Right lobe of liver (tissue), 6 donors: ENCODE measurements around the gene AOAH. TPM values are rescaled to one million over a fixed set of nuclear protein-coding genes. Genes with fewer than 3 reads are reported as not detected.

Source experiments
- ATAC-seq, 4 donors: fragments of 200-7000 bp; cut with Tn5 transposase; one replicate each; pipeline ENCODE4 v1.9.1; 2020; ENCODE audit warnings: mild to moderate bottlenecking in 4 of 4, moderate library complexity in 4 of 4
- DNase-seq, 3 donors: peaks; one replicate each; pipeline ENCODE4 v3.0.0-alpha.2; 2020
- H3K27ac ChIP-seq, 3 donors: fragments of 200-600 bp; one replicate each; pipeline ENCODE4 v1.8.0; 2022
- H3K27me3 ChIP-seq, 2 donors: fragments of 200-600 bp; one replicate each; pipeline ENCODE4 v1.8.0; 2022
- H3K36me3 ChIP-seq, 4 donors: fragments of 200-600 bp; sonication (generic) in 1 of 4; one replicate each; pipeline versions ENCODE4 v1.5.1 to v1.8.0; 2017 to 2022; ENCODE audit warnings: control low read depth in 1 of 4
- H3K4me1 ChIP-seq, 4 donors: fragments of 200-600 bp; sonication (generic) in 1 of 4; one replicate each; pipeline versions ENCODE4 v1.5.1 to v1.8.0; 2017 to 2022; ENCODE audit warnings: control low read depth in 1 of 4
- H3K4me3 ChIP-seq, 3 donors: fragments of 200-600 bp; one replicate each; pipeline ENCODE4 v1.8.0; 2022
- H3K9me3 ChIP-seq, 4 donors: fragments of 200-600 bp; sonication (generic) in 1 of 4; one replicate each; pipeline versions ENCODE4 v1.5.1 to v1.8.0; 2017 to 2022; ENCODE audit warnings: control low read depth in 1 of 4
- POLR2A ChIP-seq: fragments of 450-650 bp; IDR thresholded peaks from one replicate; pipeline ENCODE4 v1.6.1; 2017; ENCODE audit warnings: antibody characterized with exemption, mild to moderate bottlenecking
- WGBS: methylation state at CpG from one replicate; pipeline ENCODE4 v1.1.6; 2018; ENCODE audit warnings: low coverage, low lambda C conversion rate; ENCODE audit not compliant: insufficient coverage; ENCODE audit errors: missing lambda C conversion rate; 5-methylcytosine and 5-hydroxymethylcytosine counted together
- intact Hi-C, 2 donors: fragments of 100-400 bp; cut with DNase I; formaldehyde crosslinking; loops; one replicate each; pipeline versions ENCODE4 v1.11.2 to v1.14.1; 2022
- total RNA-seq, 6 experiments: library from RNA; depleted of rRNA in 2 of 6; stranded (reverse); fragments of >200 nt in 2 of 6; fragmentation: NEBNext Ultra II Directional in 3 of 6; extraction: Animal tissue kit (Norgen Biotek cat#: 25700) in 3 of 6; gene quantifications; one replicate each; pipeline versions ENCODE4 v1.1.0 to v1.2.4, GENCODE V29; 2016 to 2023
- TF ChIP-seq, protein P1 (sequence below), 4 donors: fragments of 200-600 bp in 3 of 4; fragments of 450-650 bp in 1 of 4; IDR thresholded peaks; one replicate each; pipeline versions ENCODE4 v1.5.1 to v1.8.0; 2016 to 2022; ENCODE audit warnings: antibody characterized with exemption in 4 of 4, mild to moderate bottlenecking in 2 of 4
- donor health status: DM: no; HTN: yes; CAD: no.
- donor health status: DM: no; HTN: no; CAD: no.
- donor health status: DM: no; HTN: no; CAD: no.
- donor health status: DM: no; HTN: yes; CAD: no.
- donor health status: DM: no; HTN: yes; CAD: no.

The AOAH gene
- total RNA-seq, 6 experiments from 2014 or later: 2.9 to 11.3 (median 6.4) TPM

DNA sequence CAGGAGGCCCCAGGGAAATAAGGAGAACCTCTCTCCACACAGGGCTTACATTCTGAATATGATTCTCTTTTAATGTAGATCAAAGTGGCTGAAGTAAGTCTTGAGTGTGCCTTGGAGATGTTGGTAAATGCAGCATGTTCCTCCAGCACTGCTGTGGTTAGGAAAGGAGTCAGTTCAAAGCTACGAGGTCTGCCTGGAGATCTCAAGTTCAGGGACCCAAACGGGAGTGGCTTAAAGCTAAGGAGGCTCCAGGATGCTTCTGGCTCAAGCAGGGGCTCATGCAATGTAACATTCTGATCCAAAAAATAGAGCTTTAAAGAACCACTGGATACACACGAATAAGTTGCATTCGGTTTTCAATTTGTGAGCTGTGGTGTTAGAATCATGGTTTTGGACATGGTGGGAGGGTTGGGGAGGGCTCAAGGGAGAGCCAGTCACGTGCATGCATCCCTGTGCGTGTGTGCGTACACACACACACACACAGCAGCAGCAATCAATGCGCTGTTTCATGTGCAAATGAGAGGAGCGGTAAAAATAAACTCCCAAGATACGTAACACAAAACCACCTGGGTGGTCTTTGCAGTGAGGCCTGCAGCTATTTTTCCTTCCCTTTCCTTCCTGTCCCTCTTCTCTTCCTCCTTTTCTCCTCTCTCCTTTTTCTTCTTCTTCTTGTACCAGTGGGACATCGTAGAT lies 70.5 kb downstream of the AOAH start:
- intact Hi-C loops: no loop called here
- no peaks in the 10 kb centered on the region for H3K27me3 ChIP-seq
- no peak for DNase-seq
- WGBS: 76% methylated on average over 6 of the region's 11 CpGs
- ATAC-seq: no peak
- H3K9me3 ChIP-seq: no peaks in the 10 kb centered on the region
- H3K27ac ChIP-seq: no peak overlapping the region
- no peaks in the 10 kb centered on the region for H3K36me3 ChIP-seq
- TF ChIP-seq, protein P1, sequence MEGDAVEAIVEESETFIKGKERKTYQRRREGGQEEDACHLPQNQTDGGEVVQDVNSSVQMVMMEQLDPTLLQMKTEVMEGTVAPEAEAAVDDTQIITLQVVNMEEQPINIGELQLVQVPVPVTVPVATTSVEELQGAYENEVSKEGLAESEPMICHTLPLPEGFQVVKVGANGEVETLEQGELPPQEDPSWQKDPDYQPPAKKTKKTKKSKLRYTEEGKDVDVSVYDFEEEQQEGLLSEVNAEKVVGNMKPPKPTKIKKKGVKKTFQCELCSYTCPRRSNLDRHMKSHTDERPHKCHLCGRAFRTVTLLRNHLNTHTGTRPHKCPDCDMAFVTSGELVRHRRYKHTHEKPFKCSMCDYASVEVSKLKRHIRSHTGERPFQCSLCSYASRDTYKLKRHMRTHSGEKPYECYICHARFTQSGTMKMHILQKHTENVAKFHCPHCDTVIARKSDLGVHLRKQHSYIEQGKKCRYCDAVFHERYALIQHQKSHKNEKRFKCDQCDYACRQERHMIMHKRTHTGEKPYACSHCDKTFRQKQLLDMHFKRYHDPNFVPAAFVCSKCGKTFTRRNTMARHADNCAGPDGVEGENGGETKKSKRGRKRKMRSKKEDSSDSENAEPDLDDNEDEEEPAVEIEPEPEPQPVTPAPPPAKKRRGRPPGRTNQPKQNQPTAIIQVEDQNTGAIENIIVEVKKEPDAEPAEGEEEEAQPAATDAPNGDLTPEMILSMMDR (IDR thresholded peaks at IDR 0.05): no peak
- no peak for TF ChIP-seq POLR2A
- H3K4me1 ChIP-seq: peaks cover 0 to 12% (median 7%) of the 10 kb centered on the region in 4 donors
- no peak overlapping the region for H3K4me3 ChIP-seq

DNA sequence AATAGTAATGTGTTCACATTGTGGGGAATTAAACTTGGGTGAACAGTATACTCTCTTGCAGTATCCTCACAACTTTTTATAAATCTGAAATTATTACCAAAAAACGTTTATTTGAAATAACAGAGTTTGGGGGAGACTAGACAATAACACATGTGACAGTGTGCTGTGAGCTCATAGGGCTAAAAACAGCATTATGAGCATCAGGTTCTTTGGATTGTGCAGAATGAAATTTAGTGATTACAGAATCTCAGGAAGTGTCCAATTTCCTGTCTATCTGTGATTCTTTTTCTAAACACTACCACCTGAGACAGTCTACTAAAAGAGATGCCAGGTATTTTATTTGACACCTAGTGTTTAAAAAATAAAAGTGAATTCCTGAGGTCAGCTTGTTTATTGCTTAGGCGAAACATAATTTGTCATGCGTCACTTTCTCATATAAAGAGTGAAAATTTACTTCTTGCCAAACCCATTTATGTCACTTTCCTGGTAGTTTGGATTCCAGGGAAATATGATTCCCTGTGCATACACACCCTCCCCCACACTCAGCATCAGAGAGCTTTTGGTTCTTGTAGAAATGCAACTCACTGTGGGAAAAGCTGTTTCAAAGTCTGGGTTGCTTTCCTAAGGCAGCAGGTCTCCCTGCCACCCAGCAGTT lies 71.2 kb downstream of the AOAH start:
- 65% methylated on average over 3 of the region's 3 CpGs for WGBS
- intact Hi-C loops: no loop called here
- no peak for TF ChIP-seq POLR2A
- TF ChIP-seq, protein P1 (IDR thresholded peaks at IDR 0.05): no peak
- H3K4me1 ChIP-seq: peaks cover 0 to 10% (median 7%) of the 10 kb centered on the region in 4 donors
- ATAC-seq: no peak
- no peaks in the 10 kb centered on the region for H3K9me3 ChIP-seq
- H3K27me3 ChIP-seq: no peaks in the 10 kb centered on the region
- no peaks in the 10 kb centered on the region for H3K36me3 ChIP-seq
- H3K27ac ChIP-seq: no peak overlapping the region
- H3K4me3 ChIP-seq: no peak overlapping the region
- DNase-seq: no peak

DNA sequence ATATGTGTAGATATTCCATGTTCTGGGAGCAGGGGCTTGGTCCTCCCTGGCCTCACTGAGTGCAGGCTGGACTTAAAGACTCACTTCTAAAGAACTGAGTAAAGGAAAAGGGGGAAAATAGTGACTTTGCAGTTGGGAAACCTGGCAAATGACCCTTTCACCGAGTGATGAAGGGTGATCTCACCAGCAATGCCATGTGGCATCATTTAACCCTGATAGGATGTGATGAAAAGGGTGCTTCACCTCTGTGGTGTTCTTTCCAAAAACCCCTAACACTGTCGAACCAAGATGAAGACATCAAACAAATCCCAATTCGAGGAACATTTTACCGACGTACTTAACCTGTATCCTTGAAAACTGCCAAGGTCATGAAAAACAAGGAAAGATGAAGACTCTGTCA lies 71.9 kb downstream of the AOAH start:
- no peak for ATAC-seq
- intact Hi-C loops: no loop called here
- H3K27me3 ChIP-seq: no peaks in the 10 kb centered on the region
- H3K9me3 ChIP-seq: no peaks in the 10 kb centered on the region
- DNase-seq: no peak
- H3K4me3 ChIP-seq: no peak overlapping the region
- 61% methylated on average over 5 of the region's 5 CpGs for WGBS
- peaks cover 0 to 10% (median 7%) of the 10 kb centered on the region in 4 donors for H3K4me1 ChIP-seq
- TF ChIP-seq, protein P1 (IDR thresholded peaks at IDR 0.05): no peak
- TF ChIP-seq POLR2A: no peak
- H3K36me3 ChIP-seq: no peaks in the 10 kb centered on the region
- no peak overlapping the region for H3K27ac ChIP-seq

DNA sequence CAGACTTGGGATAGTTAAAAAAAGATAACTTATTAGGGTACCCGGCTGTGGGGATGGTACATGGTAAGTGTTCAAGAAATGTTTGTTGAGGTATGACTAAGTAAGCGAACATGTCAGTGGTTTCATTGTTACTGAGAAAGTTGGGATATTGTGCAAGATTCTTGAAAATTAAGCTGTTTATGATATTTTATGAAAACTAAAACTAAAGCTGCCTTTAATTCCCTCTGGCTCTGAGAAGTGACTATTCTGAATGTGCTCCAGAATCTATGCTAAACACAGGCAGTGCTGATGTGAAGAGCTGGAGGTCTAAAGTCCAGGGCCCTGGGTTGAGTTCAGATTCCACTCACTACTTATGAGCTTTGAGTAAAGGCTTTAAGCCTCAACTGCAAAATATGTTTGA lies 72.9 kb downstream of the AOAH start:
- intact Hi-C loops: no loop called here
- Histone ChIP-seq H3K4me1 (peaks cover 0 to 10% (median 7%) of the 10 kb centered on the region in 4 donors), H3K4me3 (no peak overlapping the region), H3K27me3 (no peaks in the 10 kb centered on the region), H3K27ac (peak overlapping the region in 1 of 3 donors; percentile 7), H3K36me3 (no peaks in the 10 kb centered on the region), H3K9me3 (no peaks in the 10 kb centered on the region)
- WGBS: 67% methylated on average over 2 of the region's 2 CpGs
- DNase-seq (peak in 1 of 3 donors; percentile 64), ATAC-seq (peak; percentile 90 to 96 (median 91))
- TF ChIP-seq, protein P1 (IDR thresholded peaks at IDR 0.05): no peak
- TF ChIP-seq POLR2A: no peak
